ENCODE data around the gene HP.
"Not testable (repeated sequence)": the region's sequence is repeated elsewhere in the genome, so short reads cannot be mapped to it uniquely, and the experiment has no call there.

Gene HP, protein sequence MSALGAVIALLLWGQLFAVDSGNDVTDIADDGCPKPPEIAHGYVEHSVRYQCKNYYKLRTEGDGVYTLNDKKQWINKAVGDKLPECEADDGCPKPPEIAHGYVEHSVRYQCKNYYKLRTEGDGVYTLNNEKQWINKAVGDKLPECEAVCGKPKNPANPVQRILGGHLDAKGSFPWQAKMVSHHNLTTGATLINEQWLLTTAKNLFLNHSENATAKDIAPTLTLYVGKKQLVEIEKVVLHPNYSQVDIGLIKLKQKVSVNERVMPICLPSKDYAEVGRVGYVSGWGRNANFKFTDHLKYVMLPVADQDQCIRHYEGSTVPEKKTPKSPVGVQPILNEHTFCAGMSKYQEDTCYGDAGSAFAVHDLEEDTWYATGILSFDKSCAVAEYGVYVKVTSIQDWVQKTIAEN

DNA sequence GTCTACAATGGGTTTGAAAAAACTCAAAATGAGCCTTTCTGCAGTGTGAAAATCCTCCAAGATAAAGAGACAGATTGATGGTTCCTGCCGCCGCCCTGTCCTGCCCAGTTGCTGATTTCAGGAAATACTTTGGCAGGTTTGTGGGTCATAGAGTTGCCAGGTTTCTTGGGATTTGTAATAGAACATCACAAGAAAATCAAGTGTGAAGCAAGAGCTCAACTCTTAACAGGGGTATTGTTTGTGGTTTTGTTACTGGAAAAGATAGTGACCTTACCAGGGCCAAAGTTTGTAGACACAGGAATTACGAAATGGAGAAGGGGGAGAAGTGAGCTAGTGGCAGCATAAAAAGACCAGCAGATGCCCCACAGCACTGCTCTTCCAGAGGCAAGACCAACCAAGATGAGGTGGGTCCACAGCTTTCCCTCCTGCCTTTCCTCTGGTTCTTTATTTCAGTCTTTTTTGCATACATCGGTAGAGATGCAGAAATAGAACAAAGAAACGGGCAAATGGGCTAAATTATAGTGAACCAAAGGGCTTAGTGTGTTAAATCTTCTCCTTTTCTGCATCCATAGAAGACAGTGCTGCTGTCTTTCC is at the start of gene HP:
Gene HP (plus strand): TSS at position 252 of the 594 bp plus-strand sequence. CDS start 148 bp downstream, at position 400.
- DNase-seq, result not testable (repeated sequence)

DNA sequence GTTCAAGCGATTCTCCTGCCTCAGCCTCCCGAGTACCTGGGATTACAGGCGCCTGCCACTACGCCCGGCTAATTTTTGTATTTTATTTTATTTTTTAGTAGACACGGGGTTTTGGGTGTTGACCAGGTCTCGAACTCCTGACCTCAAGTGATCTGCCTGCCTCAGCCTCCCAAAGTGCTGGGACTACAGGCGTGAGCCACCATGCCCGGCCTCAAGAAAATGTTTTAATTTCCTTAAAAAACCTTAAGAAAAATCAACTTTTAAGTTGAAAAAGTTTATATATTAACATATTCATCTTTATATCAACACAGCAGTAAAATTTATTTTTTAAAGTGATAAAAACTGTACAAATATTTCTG is 46.3 kb upstream of the HP start:
- DNase-seq, result not testable (repeated sequence)

DNA sequence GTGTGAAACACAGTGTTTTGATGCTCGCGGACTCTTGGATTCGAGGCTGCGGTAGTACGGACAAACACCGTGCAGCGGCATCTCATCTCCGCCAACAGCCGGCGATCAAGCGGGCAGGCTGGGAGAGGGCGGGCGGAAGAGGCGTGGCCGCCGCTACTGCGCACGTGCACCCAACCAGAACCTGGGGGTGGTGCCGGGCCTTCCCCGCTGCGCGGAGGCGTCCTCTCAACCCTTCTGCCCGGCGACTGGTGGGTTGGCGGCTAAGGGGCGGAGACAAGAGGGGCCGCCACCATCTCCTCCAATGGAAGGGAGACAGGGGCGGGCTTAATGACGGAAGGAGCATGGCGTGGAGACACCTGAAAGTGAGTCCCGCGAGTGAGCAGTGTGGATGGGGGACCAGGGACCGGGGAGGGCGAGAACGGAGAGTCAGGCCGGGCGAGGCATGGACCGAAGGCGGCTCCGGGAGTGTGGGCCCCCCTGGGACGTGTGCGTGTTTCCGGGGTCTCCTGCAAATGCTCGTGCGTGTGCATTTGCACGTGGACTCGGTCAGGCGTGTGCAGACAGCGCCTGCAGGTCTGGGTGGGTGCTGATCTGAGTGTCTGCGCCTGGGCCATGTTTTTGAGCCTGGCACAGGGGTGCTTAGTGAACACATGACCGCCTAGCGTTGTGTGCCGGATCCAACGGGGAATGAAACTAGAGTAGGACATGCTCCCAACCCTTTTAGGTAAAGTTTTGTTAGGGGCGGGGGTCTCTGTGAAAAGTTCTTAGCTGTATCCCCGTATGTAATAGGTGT is 45.7 kb upstream of the HP start, which contains the start of gene DHODH:
Gene DHODH (plus strand): TSS at position 321 of the 793 bp plus-strand sequence. CDS start 21 bp downstream, at position 342.
- DNase-seq, result peak; percentile 94

- no peak for DNase-seq
Measured at GRCh38 chr16:72009779-72010178, 44.5 kb upstream of the HP start.

DNA sequence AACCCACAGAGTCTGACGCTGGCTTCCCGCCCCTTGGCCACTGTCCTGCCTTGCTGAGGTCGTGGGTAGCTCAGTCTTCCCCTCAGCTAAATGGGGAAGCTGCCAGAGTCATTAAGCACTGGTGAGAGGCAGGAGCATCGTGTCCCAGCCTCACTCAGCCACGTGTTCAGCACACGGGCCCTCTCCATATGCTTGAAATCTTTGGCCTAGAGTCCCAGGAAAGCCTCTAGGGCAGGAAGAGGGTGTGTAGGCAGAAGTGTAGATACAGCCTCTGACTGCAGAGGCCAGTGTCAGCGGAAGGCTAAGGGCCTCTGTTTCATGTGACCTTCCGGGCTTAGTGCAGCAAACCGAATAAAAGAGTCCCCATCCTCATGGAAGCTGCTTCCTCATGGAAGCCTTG is 41.7 kb upstream of the HP start:
- no peak for DNase-seq

DNA sequence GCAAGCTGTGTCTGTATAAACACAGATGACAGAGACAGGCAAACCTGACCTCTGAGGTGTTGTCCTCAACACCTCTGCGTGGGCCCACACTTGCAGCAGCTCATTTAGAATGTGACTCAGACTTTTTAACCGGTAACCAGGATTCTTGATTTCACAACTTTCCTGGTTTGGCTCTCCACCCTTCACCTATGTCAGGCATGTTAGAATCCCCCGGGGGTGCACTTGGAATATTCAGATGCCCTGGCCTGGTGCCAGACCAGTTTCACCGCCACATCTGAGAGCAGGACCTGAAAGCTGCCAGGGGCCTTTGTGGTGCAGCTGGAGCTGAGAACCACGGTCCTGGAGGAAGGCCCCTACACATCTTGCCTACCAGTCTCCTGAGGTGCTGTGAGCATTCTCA is 40.9 kb upstream of the HP start:
- no peak for DNase-seq

DNA sequence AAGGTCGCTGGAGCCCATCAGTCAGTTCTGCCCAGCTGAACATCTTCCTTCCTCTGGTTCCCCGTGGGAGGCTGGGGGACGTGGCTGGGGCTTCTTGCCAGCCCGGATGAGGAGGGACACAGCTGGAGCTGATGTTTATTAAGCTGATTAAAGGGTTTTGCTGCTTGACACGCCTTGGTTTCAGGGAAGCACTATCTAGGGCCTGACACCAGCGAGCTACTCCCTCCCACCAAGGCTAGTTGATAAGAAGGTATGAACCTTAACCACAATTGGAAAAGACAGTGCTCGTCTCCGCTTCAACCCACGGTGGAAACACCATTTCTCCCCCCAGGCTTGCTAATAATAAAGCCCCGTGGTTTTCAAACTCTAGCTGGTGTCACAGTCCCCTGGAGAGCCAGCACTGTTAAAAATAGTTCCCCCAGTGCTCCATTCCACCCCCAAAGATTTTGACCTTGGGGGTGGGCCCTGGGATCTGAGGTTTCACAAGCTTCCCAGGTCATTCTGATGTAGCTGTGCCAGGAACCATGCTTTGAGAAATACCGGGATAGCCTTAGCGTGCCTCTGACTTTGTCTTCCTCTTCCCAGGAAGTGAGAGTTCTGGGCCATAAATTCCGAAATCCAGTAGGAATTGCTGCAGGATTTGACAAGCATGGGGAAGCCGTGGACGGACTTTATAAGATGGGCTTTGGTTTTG is 40.3 kb upstream of the HP start:
- DNase-seq, result no peak

DNA sequence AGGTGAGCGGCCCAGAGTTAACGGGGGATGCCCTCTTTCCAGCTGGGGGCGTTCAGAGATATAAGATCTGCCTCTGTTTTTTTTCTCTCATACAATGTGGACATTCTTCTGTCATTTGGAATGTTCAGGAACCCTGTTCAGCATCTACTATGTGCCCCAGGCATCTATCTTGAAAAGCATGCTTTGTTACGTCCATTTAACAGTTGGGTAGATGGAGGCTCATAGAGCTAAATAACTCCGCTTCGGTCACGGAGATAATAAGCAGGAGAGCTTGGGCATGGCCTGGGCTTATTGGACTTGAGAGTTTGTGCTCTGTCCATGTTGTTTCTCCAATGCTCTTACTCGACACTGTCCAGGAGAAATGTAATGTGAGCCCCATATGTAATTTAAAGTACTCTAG is 39.6 kb upstream of the HP start:
- DNase-seq, result no peak

DNA sequence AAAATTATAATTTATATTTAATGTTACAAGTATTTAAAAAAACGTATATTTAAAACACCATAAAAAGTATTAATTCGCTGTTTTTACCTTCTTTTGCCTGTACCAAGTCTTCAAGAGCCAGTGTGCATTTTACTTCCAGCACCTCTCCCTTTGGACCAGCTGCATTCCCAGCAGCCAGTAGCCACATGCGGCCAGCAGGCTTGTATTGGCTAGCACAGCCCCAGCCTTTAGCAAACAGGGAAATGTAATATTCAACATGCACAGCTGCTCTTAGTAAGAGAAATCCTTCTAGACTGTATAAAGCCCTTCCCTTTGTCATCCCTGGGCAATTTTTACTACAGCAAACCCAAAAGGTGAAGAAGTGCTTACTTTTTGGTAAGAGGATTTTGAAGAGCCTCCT is 39.2 kb upstream of the HP start:
- DNase-seq, result no peak

DNA sequence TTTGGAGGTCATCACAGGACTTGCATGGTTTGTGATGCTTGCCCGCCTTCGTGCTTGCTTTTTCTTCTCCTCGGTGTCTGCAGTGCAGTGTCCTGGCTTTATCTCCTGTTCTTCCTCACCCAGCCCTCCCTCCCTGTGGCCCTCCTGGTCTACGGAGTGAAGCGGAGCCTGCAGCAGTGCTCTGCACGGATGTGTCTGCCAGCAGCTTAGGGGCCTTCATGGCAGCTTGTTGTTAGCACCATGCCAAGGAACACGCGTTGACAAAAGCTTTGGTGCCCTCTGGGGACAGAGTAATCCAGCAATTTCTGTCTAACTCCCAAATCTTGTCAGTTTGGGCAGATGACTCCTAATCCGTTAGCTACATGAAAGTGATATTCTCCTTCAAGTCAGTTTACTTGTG is 35.8 kb upstream of the HP start:
- DNase-seq, result no peak

DNA sequence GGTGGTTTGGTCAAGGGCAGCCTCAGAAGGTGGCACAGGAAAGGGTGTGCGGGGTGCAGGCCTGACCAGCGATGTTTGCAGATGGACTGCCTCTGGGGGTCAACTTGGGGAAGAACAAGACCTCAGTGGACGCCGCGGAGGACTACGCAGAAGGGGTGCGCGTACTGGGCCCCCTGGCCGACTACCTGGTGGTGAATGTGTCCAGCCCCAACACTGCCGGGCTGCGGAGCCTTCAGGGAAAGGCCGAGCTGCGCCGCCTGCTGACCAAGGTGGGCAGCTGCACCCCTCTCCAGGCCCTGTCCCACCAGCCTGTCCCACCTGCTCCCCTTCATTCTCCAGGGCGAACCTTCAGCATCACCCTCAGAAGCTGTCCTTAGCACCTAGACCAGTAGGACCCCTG is 33.3 kb upstream of the HP start:
- no peak for DNase-seq

GRCh38 chr16:72022127-72022526 is 32.2 kb upstream of the HP start:
- no peak for DNase-seq

DNA sequence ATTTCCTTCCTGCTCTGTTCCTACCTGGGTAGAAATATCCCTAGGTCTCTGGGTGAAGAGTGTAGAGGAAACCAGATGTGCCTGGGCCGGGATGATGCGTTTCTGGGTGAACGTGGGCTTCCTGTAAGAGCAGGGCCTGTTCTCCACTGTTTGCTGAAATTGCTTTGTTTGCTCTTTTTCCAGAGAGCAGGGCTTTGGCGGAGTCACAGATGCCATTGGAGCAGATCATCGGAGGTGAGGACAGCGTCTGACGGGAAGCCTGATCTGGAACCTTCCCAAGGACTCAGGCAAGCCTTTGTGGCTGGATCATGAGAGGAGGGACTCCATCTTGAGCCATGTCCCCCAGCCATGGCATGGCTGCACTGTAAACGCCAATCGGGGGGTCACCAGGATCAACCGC is 30.3 kb upstream of the HP start:
- no peak for DNase-seq

- no peak for DNase-seq
Measured at GRCh38 chr16:72024862-72025382, 29.4 kb upstream of the HP start.

DNA sequence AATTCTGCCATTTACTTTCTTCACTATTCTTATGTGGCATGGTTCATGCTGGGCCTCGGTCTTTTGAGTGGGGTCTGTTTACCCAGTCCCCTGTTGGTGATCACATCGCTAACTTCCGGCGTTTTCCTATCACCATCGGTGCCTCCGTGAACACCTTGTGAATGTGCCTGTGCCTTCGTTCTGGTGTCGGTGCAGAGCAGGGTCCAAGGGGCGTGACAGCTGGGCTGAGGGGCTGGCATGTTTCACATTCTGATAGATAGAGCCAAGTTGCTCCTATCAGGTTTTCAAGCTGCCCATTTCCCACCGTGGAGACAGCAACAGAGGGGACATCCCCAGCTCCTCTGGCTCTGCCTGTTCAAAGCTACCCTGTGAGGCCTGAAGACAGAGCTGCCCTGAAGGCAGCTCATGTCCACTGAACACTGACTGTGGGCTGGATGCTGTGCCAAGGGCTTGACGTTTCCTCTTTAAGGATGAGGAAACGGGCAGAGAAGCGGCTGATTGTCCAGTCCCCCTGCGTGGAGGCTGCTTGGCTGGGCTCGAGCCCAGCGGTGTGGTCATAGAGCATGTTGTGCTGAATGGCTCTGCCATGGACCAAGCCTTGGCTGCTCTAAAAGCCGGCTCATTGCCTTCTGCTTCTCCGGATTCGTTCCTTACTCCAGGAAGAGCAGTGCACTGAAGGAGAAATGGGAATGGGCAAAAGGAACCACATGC is 28.7 kb upstream of the HP start:
- no peak for DNase-seq

- DNase-seq, result no peak
Measured at GRCh38 chr16:72027669-72028378, 26.5 kb upstream of the HP start.

- DNase-seq, result no peak
Measured at GRCh38 chr16:72029567-72030271, 24.6 kb upstream of the HP start.

DNA sequence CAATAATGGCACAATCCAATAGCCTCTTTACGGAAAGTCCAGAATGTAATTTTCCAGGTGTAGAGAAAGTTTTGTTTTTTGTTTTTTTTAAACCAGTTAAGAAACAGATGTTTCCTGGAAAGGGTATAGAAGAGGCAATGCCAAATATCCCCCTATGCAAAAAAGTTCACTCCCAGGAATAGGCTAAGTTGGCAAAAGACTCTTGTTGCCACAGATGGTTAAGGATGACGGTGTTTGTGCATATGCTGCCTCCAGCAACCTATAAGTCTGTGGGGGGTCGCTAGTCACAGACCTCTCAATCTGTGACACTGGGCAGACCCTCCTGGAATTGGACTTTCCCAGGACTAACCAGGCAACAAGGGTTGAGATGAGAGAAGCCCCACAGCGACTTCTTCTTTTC is 20.9 kb upstream of the HP start:
- no peak for DNase-seq

- no peak for DNase-seq
Measured at GRCh38 chr16:72036098-72036497, 18.2 kb upstream of the HP start.

DNA sequence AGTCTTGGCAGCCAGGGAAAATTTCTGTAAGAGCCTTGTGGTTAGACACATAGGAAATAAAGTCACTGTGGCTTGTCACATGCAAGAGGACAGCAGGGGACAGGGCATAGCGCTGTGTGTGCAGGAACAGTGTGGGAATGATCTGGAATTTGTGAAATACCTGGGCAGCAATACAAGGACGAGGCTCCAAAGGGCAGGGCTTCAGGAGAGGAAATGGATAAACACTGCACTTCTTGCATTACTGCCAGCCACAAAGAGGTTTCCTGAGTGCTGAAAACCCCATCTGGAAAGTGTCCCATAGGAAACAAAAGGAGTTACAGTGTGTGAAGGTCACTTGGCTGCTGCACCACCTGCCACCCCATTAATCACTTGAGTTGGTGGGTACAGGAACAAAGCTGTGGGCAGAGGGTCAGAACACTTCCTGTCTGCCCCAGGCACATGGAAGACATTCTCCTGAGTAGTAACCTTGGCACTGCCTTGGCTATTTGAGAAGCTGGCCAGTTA is 12.1 kb upstream of the HP start:
- DNase-seq, result no peak

- no peak for DNase-seq
Measured at GRCh38 chr16:72043058-72043457, 11.2 kb upstream of the HP start.

Data from NCI-H510A (cell line).